Liver (tissue), 9 donors: ENCODE results near the gene TBC1D3B. TPM values are rescaled to one million over a fixed set of nuclear protein-coding genes. Genes with fewer than 3 reads are reported as not detected.

Source experiments
- DNase-seq: peaks from one replicate; pipeline ENCODE4 v3.0.0-alpha.2; 2017; ENCODE audit warnings: low spot score
- H3K27ac ChIP-seq, 2 donors: one replicate each; pipeline ENCODE4 v1.7.0; 2013; ENCODE audit warnings: inconsistent platforms in 2 of 2, low read length in 2 of 2, control low read depth in 1 of 2, low read depth in 1 of 2, mild to moderate bottlenecking in 1 of 2
- H3K27me3 ChIP-seq, 4 donors: one replicate each; pipeline versions ENCODE4 v1.6.1 to v1.7.0; 2013; ENCODE audit warnings: low read length in 3 of 4, inconsistent platforms in 1 of 4, mild to moderate bottlenecking in 1 of 4, moderate library complexity in 1 of 4; ENCODE audit not compliant: control insufficient read depth in 4 of 4, insufficient read depth in 4 of 4
- H3K36me3 ChIP-seq, 4 donors: one replicate each; pipeline versions ENCODE4 v1.6.1 to v1.7.0; 2013; ENCODE audit warnings: low read length in 3 of 4, mild to moderate bottlenecking in 3 of 4, low read depth in 1 of 4, moderate library complexity in 1 of 4; ENCODE audit not compliant: control insufficient read depth in 4 of 4, insufficient read depth in 3 of 4
- H3K4me1 ChIP-seq, 4 donors: one replicate each; pipeline versions ENCODE4 v1.6.1 to v1.7.0; 2013; ENCODE audit warnings: low read length in 3 of 4, mild to moderate bottlenecking in 3 of 4, moderate library complexity in 1 of 4; ENCODE audit not compliant: control insufficient read depth in 4 of 4, insufficient read depth in 4 of 4
- H3K4me3 ChIP-seq, 3 donors: one replicate each; pipeline versions ENCODE4 v1.6.1 to v1.7.0; 2013; ENCODE audit warnings: low read length in 3 of 3, control low read depth in 1 of 3, low read depth in 1 of 3, mild to moderate bottlenecking in 1 of 3
- H3K9ac ChIP-seq, 2 donors: one replicate each; pipeline ENCODE4 v1.7.0; 2013; ENCODE audit warnings: low read length in 2 of 2, mild to moderate bottlenecking in 2 of 2, moderate library complexity in 2 of 2, control low read depth in 1 of 2, low read depth in 1 of 2
- H3K9me3 ChIP-seq, 4 donors: one replicate each; pipeline versions ENCODE4 v1.6.1 to v1.7.0; 2013; ENCODE audit warnings: low read length in 3 of 4; ENCODE audit not compliant: control insufficient read depth in 4 of 4
- EGR1 ChIP-seq, 2 donors: IDR thresholded peaks; 2 replicates each; pipeline ENCODE4 v1.6.1; 2016 to 2018; ENCODE audit warnings: antibody characterized with exemption in 2 of 2, low read depth in 2 of 2
- FOXA1 ChIP-seq: IDR thresholded peaks from 2 replicates; pipeline ENCODE4 v1.6.1; 2016; ENCODE audit warnings: antibody characterized with exemption
- FOXA2 ChIP-seq: IDR thresholded peaks from 2 replicates; pipeline ENCODE4 v1.6.1; 2016; ENCODE audit warnings: antibody characterized with exemption
- GABPA ChIP-seq, 2 donors: IDR thresholded peaks in 1 of 2; conservative IDR thresholded peaks in 1 of 2; 2 replicates each; pipeline ENCODE4 v1.6.1; 2016; ENCODE audit warnings: antibody characterized with exemption in 2 of 2, mild to moderate bottlenecking in 1 of 2, moderate library complexity in 1 of 2
- HNF4A ChIP-seq, 2 donors: conservative IDR thresholded peaks; 2 replicates each; pipeline ENCODE4 v1.6.1; 2016; ENCODE audit warnings: antibody characterized with exemption in 2 of 2, mild to moderate bottlenecking in 2 of 2
- HNF4G ChIP-seq: IDR thresholded peaks from 2 replicates; pipeline ENCODE4 v1.6.1; 2016; ENCODE audit warnings: antibody characterized with exemption
- NR2F2 ChIP-seq: IDR thresholded peaks from 2 replicates; pipeline ENCODE4 v1.6.1; 2016; ENCODE audit warnings: antibody characterized with exemption
- RAD21 ChIP-seq, 2 donors: IDR thresholded peaks; 2 replicates each; pipeline ENCODE4 v1.6.1; 2016; ENCODE audit warnings: antibody characterized with exemption in 2 of 2, mild to moderate bottlenecking in 2 of 2
- RXRA ChIP-seq, 2 donors: IDR thresholded peaks; 2 replicates each; pipeline ENCODE4 v1.6.1; 2017 to 2018; ENCODE audit warnings: antibody characterized with exemption in 2 of 2, mild to moderate bottlenecking in 1 of 2
- SP1 ChIP-seq: IDR thresholded peaks from 2 replicates; pipeline ENCODE4 v1.6.1; 2018; ENCODE audit warnings: antibody characterized with exemption, mild to moderate bottlenecking
- TAF1 ChIP-seq: conservative IDR thresholded peaks from 2 replicates; pipeline ENCODE4 v1.6.1; 2016; ENCODE audit warnings: antibody characterized with exemption, mild to moderate bottlenecking
- YY1 ChIP-seq: IDR thresholded peaks from 2 replicates; pipeline ENCODE4 v1.6.1; 2016; ENCODE audit warnings: antibody characterized with exemption, mild to moderate bottlenecking
- WGBS: extraction: QIAGEN DNeasy Blood & Tissue Kit; methylation state at CpG from one replicate; pipeline ENCODE4 v1.1.7; 2013; 5-methylcytosine and 5-hydroxymethylcytosine counted together
- polyA plus RNA-seq, 2 donors: library from polyadenylated mRNA; stranded (reverse) in 1 of 2; unstranded in 1 of 2; fragments of 200-250 nt in 1 of 2; fragments of >200 nt in 1 of 2; fragmentation: Nextera tagmentation in 1 of 2; extraction: Ambion mirVana in 1 of 2; gene quantifications; one replicate each; pipeline versions ENCODE4 v1.2.1 to v1.2.3, GENCODE V29; 2013 to 2015
- total RNA-seq, 2 donors: library from RNA; depleted of rRNA; stranded (reverse); fragments of >200 nt; gene quantifications; one replicate each; pipeline ENCODE4 v1.2.3, GENCODE V29; 2014
- TF ChIP-seq, protein P1 (sequence below): IDR thresholded peaks from 2 replicates; pipeline ENCODE4 v1.6.1; 2016; ENCODE audit warnings: antibody characterized with exemption
- TF ChIP-seq, protein P2 (sequence below): IDR thresholded peaks from 2 replicates; pipeline ENCODE4 v1.6.1; 2016; ENCODE audit warnings: antibody characterized with exemption
- TF ChIP-seq, protein P3 (sequence below): IDR thresholded peaks from 2 replicates; pipeline ENCODE4 v1.6.1; 2016; ENCODE audit warnings: antibody characterized with exemption
- TF ChIP-seq, protein P4 (sequence below): IDR thresholded peaks from 2 replicates; pipeline ENCODE4 v1.6.1; 2016; ENCODE audit warnings: antibody characterized with exemption, mild to moderate bottlenecking
- TF ChIP-seq, protein P5 (sequence below): fragments of 150-350 bp; IDR thresholded peaks from 2 replicates; pipeline ENCODE4 v1.5.1; 2017; ENCODE audit warnings: improper control_type of control experiment, low read depth, low read length; ENCODE audit not compliant: missing input control
- donor health status: healthy.
- donor health status: healthy.
- donor health status: healthy.
- donor health status: healthy.
- donor health status: healthy.

Gene TBC1D3B
- total and polyA plus RNA-seq, 4 donors: 0.42 to 1.8 (median 0.61) TPM

DNA sequence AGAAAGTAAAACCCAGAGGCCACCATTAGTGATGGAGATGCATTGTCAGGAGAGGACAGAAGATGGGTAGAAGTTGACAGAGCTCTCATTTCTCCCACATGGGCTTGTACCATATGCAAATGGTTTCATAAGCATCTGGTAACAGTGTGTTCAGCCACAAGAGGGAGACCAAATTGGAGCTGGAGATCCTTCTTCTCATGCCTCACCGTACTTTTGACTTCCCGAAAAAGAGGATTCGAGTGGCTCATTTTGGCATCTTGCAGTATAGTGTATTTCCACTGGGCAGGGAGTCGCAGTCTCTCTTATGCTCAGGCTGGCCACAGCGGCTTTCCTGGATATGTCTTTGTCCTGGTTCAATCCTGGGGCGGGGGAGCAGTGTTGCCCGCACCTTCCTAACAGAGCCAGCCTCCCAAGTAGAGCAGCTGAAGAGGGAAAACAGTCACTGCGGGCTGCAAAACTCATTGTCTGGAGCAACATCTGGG, 23.8 kb downstream of the TBC1D3B start:
- H3K27me3 ChIP-seq: no peaks in the 10 kb centered on the region
- TF ChIP-seq EGR1 (IDR thresholded peaks at IDR 0.05; ENCODE audit: low read depth in 2 of 2): no peak
- peak in 1 of 2 donors; percentile 52 for TF ChIP-seq RAD21 (IDR thresholded peaks at IDR 0.05)
- DNase-seq: no peak

DNA sequence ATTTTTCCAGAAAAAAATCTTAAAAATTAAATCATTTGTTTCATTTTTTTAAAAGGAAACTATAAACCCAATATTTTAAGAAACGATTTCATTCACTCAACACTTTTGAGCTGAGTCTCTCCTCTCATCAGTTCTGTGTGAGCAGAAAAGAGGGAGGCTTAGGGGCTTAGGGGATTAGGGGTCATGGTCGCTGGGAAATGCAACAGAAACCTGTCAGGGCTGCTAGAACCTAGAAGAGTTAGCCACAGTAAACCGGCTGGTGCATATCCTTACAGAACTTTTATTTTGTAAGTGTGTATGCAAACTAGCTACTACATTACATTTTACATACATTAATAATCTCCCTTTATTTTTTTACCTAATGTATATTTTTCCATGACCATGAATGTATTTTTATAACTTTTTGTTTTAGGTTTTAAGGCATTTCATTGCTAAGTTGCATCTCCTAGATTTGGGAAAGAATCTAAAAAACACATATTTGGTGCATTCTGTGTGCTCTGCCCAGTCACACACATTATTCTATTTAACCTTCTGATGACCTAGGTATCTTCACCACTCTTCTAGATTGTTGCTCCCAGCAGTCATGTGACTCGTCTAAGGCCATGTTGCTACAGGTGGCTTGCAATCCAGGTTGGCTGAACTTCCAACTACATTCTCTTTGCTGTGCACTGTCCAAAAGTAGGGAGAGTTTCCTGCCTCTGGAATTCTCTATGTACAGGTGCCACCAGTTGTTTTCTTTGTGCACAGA, 24.4 kb downstream of the TBC1D3B start:
- H3K27me3 ChIP-seq: no peaks in the 10 kb centered on the region
- no peak for DNase-seq
- H3K27ac ChIP-seq: no peak overlapping the region
- H3K9me3 ChIP-seq: no peaks in the 10 kb centered on the region
- no peak overlapping the region for H3K4me3 ChIP-seq
- H3K4me1 ChIP-seq: no peaks in the 10 kb centered on the region
- no peak overlapping the region for H3K9ac ChIP-seq
- H3K36me3 ChIP-seq: no peaks in the 10 kb centered on the region
- 85% methylated on average over 4 of the region's 4 CpGs for WGBS
- no peak for TF ChIP-seq TAF1
- no peak for TF ChIP-seq FOXA2
- TF ChIP-seq HNF4G: no peak
- TF ChIP-seq, protein P1, sequence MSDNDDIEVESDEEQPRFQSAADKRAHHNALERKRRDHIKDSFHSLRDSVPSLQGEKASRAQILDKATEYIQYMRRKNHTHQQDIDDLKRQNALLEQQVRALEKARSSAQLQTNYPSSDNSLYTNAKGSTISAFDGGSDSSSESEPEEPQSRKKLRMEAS: no peak
- TF ChIP-seq EGR1 (IDR thresholded peaks at IDR 0.05; ENCODE audit: low read depth in 2 of 2): no peak
- TF ChIP-seq NR2F2: no peak
- no peak for TF ChIP-seq YY1
- TF ChIP-seq SP1: no peak
- TF ChIP-seq, protein P2, sequence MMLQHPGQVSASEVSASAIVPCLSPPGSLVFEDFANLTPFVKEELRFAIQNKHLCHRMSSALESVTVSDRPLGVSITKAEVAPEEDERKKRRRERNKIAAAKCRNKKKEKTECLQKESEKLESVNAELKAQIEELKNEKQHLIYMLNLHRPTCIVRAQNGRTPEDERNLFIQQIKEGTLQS: no peak
- TF ChIP-seq, protein P3, sequence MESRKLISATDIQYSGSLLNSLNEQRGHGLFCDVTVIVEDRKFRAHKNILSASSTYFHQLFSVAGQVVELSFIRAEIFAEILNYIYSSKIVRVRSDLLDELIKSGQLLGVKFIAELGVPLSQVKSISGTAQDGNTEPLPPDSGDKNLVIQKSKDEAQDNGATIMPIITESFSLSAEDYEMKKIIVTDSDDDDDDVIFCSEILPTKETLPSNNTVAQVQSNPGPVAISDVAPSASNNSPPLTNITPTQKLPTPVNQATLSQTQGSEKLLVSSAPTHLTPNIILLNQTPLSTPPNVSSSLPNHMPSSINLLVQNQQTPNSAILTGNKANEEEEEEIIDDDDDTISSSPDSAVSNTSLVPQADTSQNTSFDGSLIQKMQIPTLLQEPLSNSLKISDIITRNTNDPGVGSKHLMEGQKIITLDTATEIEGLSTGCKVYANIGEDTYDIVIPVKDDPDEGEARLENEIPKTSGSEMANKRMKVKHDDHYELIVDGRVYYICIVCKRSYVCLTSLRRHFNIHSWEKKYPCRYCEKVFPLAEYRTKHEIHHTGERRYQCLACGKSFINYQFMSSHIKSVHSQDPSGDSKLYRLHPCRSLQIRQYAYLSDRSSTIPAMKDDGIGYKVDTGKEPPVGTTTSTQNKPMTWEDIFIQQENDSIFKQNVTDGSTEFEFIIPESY: no peak
- no peak for TF ChIP-seq HNF4A (conservative IDR thresholded peaks at IDR 0.05)
- no peak for TF ChIP-seq GABPA (IDR thresholded peaks at IDR 0.05 in 1 of 2, conservative IDR thresholded peaks at IDR 0.05 in 1 of 2)
- TF ChIP-seq, protein P4, sequence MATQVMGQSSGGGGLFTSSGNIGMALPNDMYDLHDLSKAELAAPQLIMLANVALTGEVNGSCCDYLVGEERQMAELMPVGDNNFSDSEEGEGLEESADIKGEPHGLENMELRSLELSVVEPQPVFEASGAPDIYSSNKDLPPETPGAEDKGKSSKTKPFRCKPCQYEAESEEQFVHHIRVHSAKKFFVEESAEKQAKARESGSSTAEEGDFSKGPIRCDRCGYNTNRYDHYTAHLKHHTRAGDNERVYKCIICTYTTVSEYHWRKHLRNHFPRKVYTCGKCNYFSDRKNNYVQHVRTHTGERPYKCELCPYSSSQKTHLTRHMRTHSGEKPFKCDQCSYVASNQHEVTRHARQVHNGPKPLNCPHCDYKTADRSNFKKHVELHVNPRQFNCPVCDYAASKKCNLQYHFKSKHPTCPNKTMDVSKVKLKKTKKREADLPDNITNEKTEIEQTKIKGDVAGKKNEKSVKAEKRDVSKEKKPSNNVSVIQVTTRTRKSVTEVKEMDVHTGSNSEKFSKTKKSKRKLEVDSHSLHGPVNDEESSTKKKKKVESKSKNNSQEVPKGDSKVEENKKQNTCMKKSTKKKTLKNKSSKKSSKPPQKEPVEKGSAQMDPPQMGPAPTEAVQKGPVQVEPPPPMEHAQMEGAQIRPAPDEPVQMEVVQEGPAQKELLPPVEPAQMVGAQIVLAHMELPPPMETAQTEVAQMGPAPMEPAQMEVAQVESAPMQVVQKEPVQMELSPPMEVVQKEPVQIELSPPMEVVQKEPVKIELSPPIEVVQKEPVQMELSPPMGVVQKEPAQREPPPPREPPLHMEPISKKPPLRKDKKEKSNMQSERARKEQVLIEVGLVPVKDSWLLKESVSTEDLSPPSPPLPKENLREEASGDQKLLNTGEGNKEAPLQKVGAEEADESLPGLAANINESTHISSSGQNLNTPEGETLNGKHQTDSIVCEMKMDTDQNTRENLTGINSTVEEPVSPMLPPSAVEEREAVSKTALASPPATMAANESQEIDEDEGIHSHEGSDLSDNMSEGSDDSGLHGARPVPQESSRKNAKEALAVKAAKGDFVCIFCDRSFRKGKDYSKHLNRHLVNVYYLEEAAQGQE: no peak
- no peak for TF ChIP-seq FOXA1
- TF ChIP-seq, protein P5, sequence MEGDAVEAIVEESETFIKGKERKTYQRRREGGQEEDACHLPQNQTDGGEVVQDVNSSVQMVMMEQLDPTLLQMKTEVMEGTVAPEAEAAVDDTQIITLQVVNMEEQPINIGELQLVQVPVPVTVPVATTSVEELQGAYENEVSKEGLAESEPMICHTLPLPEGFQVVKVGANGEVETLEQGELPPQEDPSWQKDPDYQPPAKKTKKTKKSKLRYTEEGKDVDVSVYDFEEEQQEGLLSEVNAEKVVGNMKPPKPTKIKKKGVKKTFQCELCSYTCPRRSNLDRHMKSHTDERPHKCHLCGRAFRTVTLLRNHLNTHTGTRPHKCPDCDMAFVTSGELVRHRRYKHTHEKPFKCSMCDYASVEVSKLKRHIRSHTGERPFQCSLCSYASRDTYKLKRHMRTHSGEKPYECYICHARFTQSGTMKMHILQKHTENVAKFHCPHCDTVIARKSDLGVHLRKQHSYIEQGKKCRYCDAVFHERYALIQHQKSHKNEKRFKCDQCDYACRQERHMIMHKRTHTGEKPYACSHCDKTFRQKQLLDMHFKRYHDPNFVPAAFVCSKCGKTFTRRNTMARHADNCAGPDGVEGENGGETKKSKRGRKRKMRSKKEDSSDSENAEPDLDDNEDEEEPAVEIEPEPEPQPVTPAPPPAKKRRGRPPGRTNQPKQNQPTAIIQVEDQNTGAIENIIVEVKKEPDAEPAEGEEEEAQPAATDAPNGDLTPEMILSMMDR: no peak
- no peak for TF ChIP-seq RAD21 (IDR thresholded peaks at IDR 0.05)
- no peak for TF ChIP-seq RXRA (IDR thresholded peaks at IDR 0.05)

More for the DNA sequence above, 23.8 kb downstream of the TBC1D3B start:
- WGBS: 92% methylated on average over 8 of the region's 8 CpGs
- no peaks in the 10 kb centered on the region for H3K9me3 ChIP-seq
- no peak overlapping the region for H3K4me3 ChIP-seq
- no peak overlapping the region for H3K9ac ChIP-seq
- no peaks in the 10 kb centered on the region for H3K36me3 ChIP-seq
- no peaks in the 10 kb centered on the region for H3K4me1 ChIP-seq
- no peak overlapping the region for H3K27ac ChIP-seq
